ENCODE measurements around the gene ERVFRD-1.
A peak's percentile ranks its signal among the peaks of the same experiment; 100 is the strongest.

ERVFRD-1 gene

DNA sequence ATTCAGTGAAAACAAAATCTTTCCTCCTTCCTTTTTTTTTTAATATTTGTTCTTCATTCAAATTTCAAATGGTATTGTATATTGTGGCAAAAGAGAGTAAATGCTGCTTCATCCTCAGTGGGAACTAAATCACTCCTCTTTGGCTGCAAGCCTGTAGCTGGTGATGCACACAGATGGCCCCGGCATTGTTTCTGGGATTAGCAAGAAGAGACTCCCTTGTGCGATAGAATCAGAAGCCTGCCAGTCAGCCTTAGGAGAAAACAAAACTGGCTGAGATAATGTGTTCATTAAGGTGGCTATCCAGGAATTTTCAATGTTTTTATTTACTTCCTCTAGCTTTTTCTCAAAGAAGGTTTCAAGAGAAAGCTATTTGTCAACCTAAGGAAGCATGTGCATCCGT is 46.7 kb downstream of the ERVFRD-1 start:
- TF ChIP-seq, protein P1, sequence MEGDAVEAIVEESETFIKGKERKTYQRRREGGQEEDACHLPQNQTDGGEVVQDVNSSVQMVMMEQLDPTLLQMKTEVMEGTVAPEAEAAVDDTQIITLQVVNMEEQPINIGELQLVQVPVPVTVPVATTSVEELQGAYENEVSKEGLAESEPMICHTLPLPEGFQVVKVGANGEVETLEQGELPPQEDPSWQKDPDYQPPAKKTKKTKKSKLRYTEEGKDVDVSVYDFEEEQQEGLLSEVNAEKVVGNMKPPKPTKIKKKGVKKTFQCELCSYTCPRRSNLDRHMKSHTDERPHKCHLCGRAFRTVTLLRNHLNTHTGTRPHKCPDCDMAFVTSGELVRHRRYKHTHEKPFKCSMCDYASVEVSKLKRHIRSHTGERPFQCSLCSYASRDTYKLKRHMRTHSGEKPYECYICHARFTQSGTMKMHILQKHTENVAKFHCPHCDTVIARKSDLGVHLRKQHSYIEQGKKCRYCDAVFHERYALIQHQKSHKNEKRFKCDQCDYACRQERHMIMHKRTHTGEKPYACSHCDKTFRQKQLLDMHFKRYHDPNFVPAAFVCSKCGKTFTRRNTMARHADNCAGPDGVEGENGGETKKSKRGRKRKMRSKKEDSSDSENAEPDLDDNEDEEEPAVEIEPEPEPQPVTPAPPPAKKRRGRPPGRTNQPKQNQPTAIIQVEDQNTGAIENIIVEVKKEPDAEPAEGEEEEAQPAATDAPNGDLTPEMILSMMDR (conservative IDR thresholded peaks at IDR 0.05; ENCODE audit: low read depth, low read length), result no peak
- H3K4me3 ChIP-seq (ENCODE audit: low read length), result no peak overlapping the region
- peak; percentile 42 for DNase-seq (ENCODE audit: low read depth)

DNA sequence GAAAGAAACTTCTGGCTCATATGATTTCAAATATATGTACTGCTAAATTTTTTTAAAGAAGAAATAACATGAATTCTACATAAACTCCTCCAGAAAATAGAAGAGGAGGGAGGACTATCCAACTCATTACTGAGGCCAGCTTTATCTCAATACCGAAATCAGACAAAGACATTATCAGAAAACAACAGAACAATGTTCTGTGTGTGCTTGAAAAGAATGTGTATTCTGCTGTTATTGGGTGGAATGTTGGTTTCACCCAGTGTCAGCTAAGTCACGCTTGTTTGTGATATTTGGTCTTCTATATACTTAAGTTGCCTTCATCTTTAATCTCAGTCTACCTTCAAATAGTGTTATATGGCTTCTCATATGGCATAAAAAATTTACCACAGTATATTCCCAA is 48.8 kb downstream of the ERVFRD-1 start:
- DNase-seq (ENCODE audit: low read depth), result no peak
- TF ChIP-seq, protein P1 (conservative IDR thresholded peaks at IDR 0.05; ENCODE audit: low read depth, low read length), result no peak
- H3K4me3 ChIP-seq (ENCODE audit: low read length), result no peak overlapping the region

DNA sequence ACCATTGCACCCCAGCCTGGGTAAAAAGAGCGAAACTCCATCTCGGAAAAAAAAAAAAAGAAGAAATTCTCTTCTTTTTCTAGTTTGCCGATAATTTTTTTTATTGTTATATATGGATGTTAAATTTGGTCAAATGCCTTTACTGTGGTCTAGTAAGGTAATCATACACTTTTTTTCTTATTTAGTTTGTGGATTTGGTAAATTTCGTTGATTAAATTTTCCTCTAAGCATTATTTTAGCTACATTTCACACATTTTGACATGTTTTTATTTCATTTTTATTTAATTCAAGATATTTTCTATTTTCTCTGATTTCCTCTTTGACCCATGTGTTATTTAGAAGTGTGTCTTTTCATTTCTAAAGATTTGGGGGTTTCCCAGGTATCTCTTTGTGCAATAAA is 49.4 kb downstream of the ERVFRD-1 start:
- TF ChIP-seq, protein P1 (conservative IDR thresholded peaks at IDR 0.05; ENCODE audit: low read depth, low read length), result no peak
- no peak overlapping the region for H3K4me3 ChIP-seq (ENCODE audit: low read length)
- no peak for DNase-seq (ENCODE audit: low read depth)

DNA sequence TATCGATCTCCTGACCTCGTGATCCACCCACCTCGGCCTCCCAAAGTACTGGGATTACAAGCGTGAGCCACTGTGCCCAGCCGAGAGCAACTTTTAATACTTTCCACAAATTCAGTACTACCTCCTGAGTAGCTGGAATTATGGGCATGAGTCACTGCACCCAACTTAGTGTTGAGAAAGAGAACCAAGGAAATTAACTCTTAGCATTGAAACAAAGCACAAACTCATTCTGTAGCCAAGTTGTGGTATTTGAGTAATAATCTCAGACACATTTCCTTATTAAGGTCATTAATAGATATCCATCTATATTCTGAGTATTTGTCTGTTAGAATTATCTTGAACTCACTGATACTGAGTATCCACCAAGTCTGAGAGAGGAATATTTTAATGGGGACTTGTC is 53.1 kb downstream of the ERVFRD-1 start:
- no peak for DNase-seq (ENCODE audit: low read depth)
- TF ChIP-seq, protein P1 (conservative IDR thresholded peaks at IDR 0.05; ENCODE audit: low read depth, low read length), result no peak
- no peak overlapping the region for H3K4me3 ChIP-seq (ENCODE audit: low read length)

DNA sequence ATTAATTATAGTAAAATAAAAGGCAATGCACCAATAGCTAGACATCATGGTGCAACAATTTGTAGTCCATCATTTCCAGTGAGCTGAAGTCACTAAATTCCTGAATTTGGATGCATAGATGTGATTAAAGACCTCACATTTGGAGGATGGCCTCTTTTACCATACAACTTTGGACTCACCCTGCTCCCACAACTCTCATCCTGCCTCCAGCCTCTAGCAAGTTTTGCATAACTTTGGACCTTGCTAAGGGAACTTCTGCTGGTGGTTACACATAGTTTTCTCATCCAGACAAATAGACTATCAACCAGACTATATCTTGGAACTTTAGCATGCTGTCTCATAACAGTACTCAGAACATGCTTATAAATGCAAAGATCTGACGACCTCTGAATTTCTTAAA is 54.7 kb downstream of the ERVFRD-1 start:
- no peak for DNase-seq (ENCODE audit: low read depth)
- TF ChIP-seq, protein P1 (conservative IDR thresholded peaks at IDR 0.05; ENCODE audit: low read depth, low read length), result no peak
- H3K4me3 ChIP-seq (ENCODE audit: low read length), result no peak overlapping the region

DNA sequence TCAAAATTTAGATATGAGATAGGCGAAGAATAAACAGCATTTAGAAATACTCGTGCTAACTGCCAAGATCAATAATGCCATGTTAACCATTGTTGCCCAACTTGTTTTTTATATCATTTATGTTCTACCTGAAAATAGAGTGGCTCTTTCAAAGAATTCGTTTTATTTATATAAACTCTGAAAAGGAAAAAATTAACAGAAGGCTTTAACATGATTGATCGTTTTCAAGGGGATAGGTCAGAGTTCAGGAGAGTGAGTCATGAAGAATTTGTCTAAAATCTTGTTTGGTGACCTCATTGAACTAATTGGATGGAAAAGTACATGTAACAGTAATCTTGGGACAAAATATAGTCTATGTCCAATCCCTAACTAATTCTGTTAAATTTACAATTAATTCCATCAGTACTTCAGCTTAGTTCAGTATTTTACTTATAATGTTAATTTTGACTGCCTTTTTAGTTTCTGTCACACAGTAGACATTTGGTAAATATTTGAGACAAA is 56.3 kb downstream of the ERVFRD-1 start:
- TF ChIP-seq, protein P1 (conservative IDR thresholded peaks at IDR 0.05; ENCODE audit: low read depth, low read length), result no peak
- H3K4me3 ChIP-seq (ENCODE audit: low read length), result no peak overlapping the region
- DNase-seq (ENCODE audit: low read depth), result peak; percentile 48

DNA sequence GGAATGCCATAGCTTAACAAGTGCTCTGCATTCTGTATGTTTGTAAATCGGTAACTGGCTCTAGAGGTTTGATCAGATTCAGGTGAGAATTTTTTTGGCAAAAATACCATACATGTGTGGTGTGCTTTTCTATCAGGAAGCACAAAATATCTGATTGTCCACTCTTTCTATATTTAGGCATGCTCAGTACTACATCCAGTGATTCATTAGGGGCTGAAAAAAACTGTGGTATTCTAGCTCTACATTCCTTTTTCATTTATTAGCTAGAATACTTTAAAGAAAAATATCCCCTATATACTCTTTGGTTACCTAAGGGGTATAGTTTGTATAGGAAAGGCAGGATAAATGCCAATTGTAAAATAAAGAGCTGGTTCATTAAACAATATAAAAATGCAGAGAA is 56.8 kb downstream of the ERVFRD-1 start:
- TF ChIP-seq, protein P1 (conservative IDR thresholded peaks at IDR 0.05; ENCODE audit: low read depth, low read length), result no peak
- no peak overlapping the region for H3K4me3 ChIP-seq (ENCODE audit: low read length)
- no peak for DNase-seq (ENCODE audit: low read depth)
